Measurements from ENCODE around the gene RNASET2.

RNASET2 gene

GRCh38 chr6:166944666-166945256, 11.6 kb downstream of the RNASET2 start:
- DNase-seq = no peak

- DNase-seq = no peak
These were observed 13.8 kb downstream of the RNASET2 start for GRCh38 chr6:166942393-166943168.

GRCh38 chr6:166940643-166941068, 15.7 kb downstream of the RNASET2 start:
- no peak for DNase-seq

GRCh38 chr6:166939894-166940293, 16.5 kb downstream of the RNASET2 start:
- no peak for DNase-seq

GRCh38 chr6:166939345-166939744, 17.0 kb downstream of the RNASET2 start:
- no peak for DNase-seq

- no peak for DNase-seq
These were observed 17.6 kb downstream of the RNASET2 start for GRCh38 chr6:166938704-166939103.

GRCh38 chr6:166938150-166938549, 18.2 kb downstream of the RNASET2 start:
- no peak for DNase-seq

- DNase-seq = no peak
These were observed 18.6 kb downstream of the RNASET2 start for GRCh38 chr6:166937746-166938145.

GRCh38 chr6:166936079-166936787, 20.1 kb downstream of the RNASET2 start:
- no peak for DNase-seq

GRCh38 chr6:166935353-166935752, 21.0 kb downstream of the RNASET2 start:
- DNase-seq = no peak

- no peak for DNase-seq
These were observed 22.2 kb downstream of the RNASET2 start for GRCh38 chr6:166934174-166934573.

GRCh38 chr6:166933396-166933795, 23.0 kb downstream of the RNASET2 start:
- DNase-seq = no peak

GRCh38 chr6:166932616-166933015, 23.7 kb downstream of the RNASET2 start:
- no peak for DNase-seq

- no peak for DNase-seq
These were observed 24.2 kb downstream of the RNASET2 start for GRCh38 chr6:166932116-166932515.

GRCh38 chr6:166931426-166931970, 24.9 kb downstream of the RNASET2 start:
- no peak for DNase-seq

GRCh38 chr6:166930354-166930891, 25.9 kb downstream of the RNASET2 start:
- DNase-seq = no peak

GRCh38 chr6:166929542-166930189, 26.7 kb downstream of the RNASET2 start:
- DNase-seq = no peak

- DNase-seq = no peak
These were observed 27.5 kb downstream of the RNASET2 start for GRCh38 chr6:166928644-166929541.

GRCh38 chr6:166927935-166928643, 28.3 kb downstream of the RNASET2 start:
- no peak for DNase-seq

GRCh38 chr6:166927240-166927934, 29.0 kb downstream of the RNASET2 start:
- no peak for DNase-seq
